Measurements from ENCODE around the gene S100PBP.

Gene S100PBP

DNA sequence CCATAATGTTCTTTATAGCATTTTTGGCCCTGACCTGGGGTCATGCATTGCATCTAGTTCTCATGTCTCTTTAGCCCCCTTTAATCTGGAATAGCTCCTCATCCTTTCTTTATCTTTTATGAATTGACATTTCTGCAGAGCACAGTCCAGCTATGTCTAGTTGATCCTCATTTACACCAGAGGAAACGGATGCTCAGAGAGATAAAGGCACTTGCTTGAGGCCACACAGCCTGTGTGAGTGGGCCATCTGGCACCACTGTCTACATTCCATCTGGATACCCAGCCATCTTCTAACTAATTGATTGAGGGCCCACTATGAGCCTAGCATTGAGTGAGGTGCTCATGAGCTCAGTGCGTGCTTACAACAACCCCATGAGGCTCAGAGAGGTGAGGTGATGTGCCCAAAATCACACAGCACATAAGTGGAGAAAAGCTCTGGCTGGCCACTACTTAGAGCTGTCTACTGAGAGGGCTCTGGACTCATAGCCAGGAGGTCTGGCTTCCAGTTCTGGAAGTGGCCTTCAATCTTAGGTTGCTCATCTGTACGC lies 72.4 kb downstream of the S100PBP start:
- no peak for TF ChIP-seq ZNF274 (IDR thresholded peaks at IDR 0.05; ENCODE audit: low read depth, low read length)
- no peak overlapping the region for H3K4me3 ChIP-seq (ENCODE audit: low read length)

DNA sequence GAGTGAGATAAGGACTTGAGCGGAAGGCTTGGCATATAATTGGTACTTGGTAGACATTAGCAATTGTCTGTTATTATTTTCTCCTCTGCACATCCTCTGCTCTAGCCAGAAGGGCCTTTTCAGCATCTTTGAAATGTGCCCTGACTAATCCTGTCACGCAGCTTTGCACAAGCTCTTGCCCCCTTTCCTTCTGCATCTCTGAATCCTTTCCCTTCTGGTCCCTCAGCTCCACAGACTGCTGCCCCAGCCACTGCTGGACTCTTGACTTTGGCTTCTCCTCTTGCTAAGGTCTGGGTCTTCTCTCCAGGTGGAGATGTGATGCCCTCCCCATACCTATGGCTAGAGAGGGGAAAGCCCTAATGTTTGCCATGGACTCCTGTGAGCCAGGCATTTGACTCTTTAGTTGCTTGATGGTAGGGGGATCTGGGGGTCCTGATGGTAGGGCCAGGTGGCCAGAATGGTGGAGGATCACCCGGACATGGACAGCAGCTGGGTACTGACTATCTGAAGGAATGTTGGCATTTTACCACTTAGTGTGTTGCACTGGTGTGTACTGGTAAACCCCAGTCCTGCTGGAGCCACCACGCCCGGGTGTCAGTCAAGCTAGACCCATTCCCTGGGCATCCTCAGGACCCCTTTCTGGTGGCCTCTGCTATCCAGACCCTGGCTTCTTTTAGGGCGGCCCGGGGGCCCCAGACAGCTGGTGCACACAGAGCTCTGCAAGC lies 73.2 kb downstream of the S100PBP start:
- no peak overlapping the region for H3K4me3 ChIP-seq (ENCODE audit: low read length)

DNA sequence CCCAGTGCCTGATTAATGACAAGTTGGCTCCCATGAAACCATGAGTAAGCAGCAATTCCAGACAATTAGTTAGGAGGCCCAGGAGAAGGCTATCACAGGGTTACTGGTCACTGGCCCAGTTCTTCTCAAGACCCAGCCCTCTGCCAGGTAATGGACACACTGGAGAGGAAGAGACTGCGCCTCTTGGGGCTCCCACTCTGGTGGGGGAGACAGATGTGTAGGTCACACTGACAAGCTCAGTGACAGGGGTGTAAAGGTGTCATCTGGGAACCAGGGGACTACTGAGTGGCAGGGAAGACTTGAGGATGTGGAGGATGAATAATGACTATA lies 73.8 kb downstream of the S100PBP start:
- no peak for TF ChIP-seq ZNF274 (IDR thresholded peaks at IDR 0.05; ENCODE audit: low read depth, low read length)
- H3K4me3 ChIP-seq (ENCODE audit: low read length): no peak overlapping the region

More for the DNA sequence above, 73.2 kb downstream of the S100PBP start:
- TF ChIP-seq ZNF274 (IDR thresholded peaks at IDR 0.05; ENCODE audit: low read depth, low read length): no peak

DNA sequence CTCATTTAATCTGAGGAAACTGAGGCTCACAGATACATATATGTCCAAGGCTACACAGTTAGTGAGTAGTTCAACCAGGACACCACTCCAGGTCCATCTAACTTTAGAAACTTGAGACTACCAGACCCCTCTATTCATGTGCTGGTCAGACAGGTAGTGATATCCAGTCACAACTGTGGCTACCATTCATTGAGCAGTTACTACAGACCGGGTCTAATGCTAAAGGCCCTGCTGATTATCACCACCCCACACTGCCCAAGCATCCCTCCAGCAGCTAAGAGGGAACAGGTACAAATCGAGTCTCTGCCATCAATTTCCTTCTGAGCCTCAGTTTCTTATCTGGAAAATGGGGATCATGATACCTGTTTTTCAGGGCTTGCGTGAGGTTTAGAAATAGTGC lies 74.2 kb downstream of the S100PBP start:
- no peak for TF ChIP-seq ZNF274 (IDR thresholded peaks at IDR 0.05; ENCODE audit: low read depth, low read length)
- no peak overlapping the region for H3K4me3 ChIP-seq (ENCODE audit: low read length)

DNA sequence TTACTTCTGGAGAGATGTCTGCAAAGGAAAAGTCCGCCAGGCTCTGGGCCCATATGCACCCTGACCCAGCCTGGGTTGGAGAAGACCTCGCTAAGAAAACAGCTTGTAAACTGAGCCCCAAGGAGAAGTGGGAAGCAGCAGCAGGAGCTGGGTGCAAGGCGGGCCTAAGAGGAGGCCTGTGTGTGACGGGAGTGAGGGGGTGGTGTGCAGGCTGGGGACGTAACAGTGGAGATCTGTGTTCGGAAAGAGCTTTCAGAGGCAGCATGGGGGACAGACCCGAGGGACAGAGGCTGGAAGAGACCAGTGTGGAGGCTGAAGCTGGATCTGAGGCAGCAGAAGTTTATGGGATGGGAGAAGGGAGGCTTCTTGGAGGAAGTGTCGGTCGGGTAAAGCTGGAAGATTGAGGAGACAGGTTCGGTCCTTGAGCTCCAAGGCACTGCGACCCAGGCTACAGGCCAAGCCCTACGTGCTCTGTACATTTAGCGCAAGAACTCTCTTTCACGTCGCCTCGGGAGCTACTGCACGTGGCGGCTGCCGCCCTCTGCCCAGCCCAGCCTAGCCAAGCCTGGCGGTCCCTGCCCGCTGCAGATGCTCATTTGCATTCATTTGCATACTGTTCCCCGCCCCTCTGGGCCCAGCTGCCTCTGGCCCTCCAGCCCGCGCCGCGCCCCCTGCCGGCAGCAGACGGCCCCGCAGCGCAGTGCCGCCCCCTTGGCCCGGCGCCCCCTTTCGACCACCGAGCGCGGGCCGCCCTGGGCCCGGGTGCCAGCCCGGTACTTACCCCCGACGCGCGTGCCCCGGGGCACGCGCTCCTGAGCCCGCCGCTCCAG lies 75.1 kb downstream of the S100PBP start:
- H3K4me3 ChIP-seq (ENCODE audit: low read length): no peak overlapping the region

DNA sequence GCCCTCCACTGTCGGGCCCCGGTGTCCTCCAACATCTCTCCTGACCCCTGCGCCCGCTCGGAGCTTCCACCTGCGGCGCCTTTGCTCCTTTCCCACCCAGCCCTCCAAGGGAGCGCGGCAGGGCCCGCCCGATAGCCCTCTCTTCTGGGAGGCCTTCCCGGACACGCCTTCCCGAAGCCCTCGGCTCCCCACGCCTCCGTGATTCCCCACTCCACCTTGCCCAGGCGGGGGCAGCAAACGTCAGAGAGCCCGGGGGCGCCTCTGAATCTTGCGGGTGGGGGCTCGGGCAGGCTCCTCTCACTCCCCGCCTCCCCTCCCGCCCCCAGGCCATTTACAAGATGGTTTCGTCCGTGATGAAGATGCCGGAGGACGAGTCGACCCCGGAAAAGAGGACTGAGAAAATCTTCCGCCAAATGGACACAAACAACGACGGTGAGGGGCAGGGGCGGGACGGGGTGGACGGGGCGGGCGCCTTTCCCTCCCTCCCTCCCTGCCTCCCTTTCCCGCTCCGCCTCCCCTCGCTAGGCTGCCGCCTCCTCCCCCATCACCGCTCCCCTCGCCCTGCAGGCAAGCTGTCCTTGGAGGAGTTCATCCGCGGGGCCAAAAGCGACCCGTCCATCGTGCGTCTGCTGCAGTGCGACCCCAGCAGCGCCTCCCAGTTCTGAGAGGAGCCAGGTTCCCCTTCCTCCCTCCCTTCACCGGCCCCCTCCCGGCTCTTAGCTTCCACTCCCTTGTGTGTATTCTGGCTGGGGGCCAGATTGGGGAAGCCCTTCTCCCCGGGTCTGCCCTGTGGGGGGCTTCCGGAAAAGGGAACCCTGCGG lies 76.0 kb downstream of the S100PBP start:
- TF ChIP-seq ZNF274 (IDR thresholded peaks at IDR 0.05; ENCODE audit: low read depth, low read length): no peak
- H3K4me3 ChIP-seq (ENCODE audit: low read length): no peak overlapping the region

More for the DNA sequence above, 75.1 kb downstream of the S100PBP start:
- no peak for TF ChIP-seq ZNF274 (IDR thresholded peaks at IDR 0.05; ENCODE audit: low read depth, low read length)

DNA sequence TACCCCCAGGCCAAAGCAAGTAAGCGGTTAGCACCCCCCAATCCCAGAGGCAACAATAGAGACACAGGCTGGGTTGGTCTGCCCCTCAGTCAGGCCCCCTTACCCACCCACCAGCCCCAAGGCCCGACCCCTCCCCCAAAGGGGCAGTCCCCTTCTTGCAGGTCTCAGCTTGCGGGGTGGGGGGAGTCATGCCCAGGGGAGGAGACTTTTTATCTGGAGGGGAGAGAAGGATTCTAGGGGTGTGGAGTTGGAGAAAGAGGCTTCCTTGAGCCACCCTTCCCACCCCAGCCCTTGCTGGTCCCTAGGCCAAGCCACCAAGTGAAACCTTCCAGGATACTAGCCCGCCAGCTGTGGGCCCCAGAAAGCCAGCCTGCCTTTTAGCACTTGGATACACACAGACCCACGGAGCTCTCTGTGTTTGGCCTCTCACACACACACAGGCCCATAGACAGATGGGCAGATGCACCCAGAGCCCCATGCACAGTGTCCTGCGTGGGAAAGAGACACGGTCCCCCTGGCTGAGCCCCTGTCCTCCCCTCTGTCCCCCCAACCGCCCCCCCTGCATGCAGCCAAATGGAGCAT lies 76.7 kb downstream of the S100PBP start:
- H3K4me3 ChIP-seq (ENCODE audit: low read length): no peak overlapping the region
- TF ChIP-seq ZNF274 (IDR thresholded peaks at IDR 0.05; ENCODE audit: low read depth, low read length): no peak

DNA sequence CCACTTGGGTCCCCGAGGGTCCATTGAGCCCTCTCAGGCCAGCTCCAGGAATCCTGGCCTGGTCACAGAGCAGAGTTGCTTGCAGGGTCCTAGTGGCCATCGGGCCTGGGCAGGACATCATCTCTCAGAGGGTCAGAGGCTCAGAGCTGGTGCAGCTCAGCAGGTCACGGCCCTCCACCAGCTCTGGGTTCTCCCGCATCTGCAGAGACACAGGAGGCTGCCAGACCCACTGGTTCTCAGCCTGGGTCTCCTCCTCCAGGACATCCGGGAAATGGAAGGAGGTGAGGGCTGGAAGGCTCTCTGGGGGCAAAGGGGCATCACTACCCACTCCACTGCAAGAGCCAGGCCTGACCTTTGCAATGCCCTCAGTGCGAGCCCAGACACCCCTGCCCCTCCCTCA lies 77.2 kb downstream of the S100PBP start:
- no peak overlapping the region for H3K4me3 ChIP-seq (ENCODE audit: low read length)
- no peak for TF ChIP-seq ZNF274 (IDR thresholded peaks at IDR 0.05; ENCODE audit: low read depth, low read length)

DNA sequence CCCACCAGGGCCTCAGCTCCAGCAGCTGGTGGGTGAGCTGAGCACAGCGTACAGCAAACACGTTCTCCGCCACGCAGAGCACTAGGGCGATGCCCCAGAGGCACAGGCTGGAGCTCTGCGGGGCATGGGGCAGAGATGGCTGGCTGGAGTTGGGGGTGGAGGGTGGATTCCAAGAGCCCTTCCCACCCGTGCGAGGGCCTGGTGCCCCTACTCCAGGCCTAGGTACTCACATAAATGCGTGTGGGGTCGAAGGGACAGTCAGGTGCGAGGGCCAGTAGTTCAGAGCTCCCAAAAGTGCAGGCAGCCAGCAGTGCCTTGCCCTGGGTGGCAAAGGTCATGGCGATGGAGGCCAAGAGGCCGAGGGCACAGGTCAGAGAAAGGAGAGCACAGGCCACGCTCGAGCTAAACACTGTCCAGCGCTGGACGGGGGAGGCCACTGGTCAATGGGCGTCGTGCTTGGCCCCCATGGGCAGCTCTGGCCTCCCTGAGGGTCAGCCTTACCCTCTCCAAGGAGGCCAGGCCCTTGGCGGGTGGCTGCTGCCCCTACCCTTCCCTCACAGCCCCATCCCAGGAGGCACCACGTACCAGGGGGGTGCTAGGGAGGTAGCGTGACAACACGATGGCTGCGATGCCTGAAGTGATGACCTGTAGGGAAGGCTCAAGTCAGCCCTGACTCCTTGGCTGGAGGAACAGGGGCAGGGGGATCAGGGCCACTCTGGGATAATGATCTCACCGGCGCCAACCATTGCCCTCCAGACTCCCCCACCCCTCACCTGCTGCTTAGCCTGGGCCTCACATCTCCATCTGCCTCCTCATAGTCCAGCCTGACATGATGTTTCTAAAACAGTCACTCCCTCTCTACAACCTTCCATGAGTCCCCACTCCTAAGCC lies 78.1 kb downstream of the S100PBP start:
- H3K4me3 ChIP-seq (ENCODE audit: low read length): no peak overlapping the region
- no peak for TF ChIP-seq ZNF274 (IDR thresholded peaks at IDR 0.05; ENCODE audit: low read depth, low read length)

DNA sequence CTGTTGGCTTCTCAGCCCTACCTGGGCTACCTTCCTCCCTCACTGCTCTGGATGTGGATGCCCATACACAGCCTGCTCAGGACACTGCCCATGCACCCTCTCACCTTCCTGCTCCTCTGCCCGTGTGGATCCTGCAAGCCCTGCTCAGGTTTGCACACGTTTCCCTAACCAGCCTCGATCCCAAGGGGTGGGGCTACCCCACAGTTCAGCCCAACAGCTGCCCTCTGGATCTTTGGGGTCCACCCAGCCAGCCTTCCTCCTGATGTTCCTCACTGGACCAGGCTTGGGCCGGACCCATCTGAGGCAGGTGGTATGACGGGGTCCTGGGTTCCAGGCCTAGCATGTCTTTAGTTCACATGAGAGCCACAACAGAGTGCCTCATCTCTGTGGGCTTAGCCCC lies 79.0 kb downstream of the S100PBP start:
- no peak overlapping the region for H3K4me3 ChIP-seq (ENCODE audit: low read length)
- TF ChIP-seq ZNF274 (IDR thresholded peaks at IDR 0.05; ENCODE audit: low read depth, low read length): no peak

DNA sequence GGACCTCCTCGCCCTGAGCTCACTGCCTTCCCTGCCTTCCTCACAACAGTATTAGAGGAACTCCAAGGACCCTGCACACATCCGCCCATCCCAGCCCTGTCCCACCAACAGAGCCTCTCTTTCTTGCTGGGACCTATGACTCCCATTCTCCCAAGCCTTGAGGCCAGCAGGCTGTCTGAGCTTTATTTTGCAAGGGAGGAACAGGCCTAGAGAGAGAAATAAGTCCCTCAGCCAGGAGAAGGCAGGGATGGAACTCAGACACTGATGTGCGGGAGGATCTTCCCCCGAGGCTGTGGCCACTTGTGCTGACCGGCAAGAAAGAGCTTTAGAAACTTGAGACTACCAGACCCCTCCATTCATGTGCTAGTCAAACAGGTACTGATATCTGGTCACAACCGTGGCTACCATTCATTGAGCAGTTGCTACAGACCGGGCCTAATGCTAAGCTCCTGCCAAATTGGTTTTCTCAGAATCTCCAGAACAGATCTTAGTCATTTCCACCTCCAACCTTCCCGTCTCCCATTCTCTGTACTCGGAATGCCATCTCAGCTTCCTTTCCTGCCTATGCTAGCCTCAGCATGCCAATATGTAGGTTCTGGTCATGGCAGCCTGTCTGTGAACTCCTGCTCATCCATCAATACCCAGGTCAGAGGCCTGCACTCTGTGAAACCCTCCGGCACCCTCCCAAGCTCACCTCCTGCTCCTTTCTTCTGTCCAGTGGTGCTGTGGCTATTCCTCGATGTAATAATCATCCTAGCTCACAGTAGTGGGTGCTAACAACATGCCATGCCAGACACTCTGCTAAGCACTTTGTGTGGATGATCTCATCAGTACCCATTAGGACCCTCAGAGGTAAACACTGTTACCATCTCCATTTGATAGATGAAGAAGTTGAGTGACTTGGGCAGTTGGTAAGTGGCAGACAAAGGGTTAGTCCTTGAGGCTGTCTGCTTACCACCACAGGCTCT lies 79.9 kb downstream of the S100PBP start:
- no peak for TF ChIP-seq ZNF274 (IDR thresholded peaks at IDR 0.05; ENCODE audit: low read depth, low read length)
- H3K4me3 ChIP-seq (ENCODE audit: low read length): no peak overlapping the region

DNA sequence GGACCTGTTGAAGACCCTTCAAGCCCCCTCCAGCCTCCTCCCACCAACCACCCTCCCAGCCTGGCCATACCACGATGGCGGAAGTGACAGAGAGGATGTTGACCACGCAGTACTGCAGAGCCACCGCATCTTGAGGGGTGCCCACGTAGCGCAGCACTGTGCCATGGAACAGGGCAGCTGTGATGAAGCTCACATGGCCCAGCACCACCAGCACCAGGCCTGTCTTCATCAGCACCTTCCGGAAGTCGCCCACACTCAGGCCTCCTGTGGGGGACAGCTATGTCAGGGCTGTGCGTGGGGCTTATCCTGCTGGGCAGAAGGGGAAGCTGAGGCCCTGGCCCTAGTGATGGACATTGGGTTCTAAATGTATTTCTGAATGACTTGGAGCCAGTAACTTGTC lies 80.6 kb downstream of the S100PBP start:
- no peak for TF ChIP-seq ZNF274 (IDR thresholded peaks at IDR 0.05; ENCODE audit: low read depth, low read length)
- H3K4me3 ChIP-seq (ENCODE audit: low read length): no peak overlapping the region

All from GM08714 (cell line).